CD4-positive, alpha-beta T cell treated with Interleukin-6 at 100 ng/mL for 8 hours (primary cell): ENCODE measurements around the gene CDC16.
A peak's percentile ranks its signal among the peaks of the same experiment; 100 is the strongest.

ENCODE experiments used
- DNase-seq: peaks from one replicate; pipeline ENCODE4 v3.0.0-alpha.2; 2020; ENCODE audit warnings: mixed read lengths, low spot score

The CDC16 gene

DNA sequence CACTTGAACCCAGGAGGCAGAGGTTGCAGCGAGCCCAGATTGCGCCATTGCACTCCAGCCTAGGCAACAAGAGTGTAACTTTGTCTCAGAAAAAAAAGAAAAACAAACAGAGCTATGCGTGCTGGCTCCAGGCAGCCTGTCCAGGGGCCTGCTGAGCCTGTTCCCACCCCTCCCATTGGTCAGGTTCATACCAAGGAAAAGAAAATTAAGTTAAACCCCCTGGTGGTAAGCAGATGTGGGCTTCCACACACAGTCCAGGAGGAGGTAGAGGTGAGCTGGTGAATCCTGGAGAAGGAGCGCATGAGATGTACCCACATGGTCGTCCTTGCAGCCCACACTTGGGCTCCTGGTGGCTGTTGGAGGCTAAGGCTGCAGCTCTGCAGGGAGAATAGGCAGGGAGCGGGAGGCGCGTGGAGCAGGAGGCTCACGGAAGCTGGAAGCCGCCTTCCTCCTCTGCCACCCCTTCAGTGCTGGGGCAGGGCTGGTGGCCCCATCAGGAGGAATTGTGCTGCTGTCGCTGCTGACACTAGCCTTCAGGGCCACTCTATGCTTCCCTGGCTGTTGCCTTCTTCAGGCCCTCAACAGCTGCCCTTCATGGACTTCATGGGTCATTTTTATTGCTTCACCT lies 69.1 kb downstream of the CDC16 start:
- DNase-seq, result no peak

DNA sequence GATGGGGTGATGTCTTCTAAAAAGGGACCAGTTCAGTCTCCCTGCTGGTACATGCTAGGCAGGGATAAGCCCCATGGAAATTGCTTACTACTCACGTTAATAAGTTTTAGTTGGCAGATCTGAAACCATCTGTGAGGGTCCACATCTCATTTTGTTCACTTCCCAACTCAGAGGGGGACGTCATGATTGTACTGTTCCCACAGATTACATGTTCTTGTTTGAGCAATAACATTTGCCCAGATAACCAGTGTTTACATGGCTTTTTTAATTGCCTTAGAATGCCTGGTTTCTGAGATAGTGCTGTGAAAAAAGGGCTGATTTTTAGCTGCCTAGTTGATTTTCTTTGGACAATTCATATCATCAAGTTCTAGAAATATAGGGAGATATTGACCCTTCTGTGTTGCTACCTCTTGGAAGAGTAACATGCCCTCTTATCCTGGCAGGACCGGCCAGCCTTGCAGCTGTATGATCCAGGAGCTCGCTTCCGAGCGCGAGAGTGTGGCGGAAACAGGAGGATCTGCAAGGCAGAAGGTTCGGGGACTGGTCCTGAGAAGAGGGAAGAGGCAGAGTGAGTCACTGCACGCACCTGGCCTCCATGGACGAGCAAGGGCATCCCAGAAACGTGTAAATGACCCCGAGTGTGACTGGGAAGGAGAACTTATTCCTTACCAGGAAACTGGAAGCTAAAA lies 69.8 kb downstream of the CDC16 start:
- no peak for DNase-seq

DNA sequence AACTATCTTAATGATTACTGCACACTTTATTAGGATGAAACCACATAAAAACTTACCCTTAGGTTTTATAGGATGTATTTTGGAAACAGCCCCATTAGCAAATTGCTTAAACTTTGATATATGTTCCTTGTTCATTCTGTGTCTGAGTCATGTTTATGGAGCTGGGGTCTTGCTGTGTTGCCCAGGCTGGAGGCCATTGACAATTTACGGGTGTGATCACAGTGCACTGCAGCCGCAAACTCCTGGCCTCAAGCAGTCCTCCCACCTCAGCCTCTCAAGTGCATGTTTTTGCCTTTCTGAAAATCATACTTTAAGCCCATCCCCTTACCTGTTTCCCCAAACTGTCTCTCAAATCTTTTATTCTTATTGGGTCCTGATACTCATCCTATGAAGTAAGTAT lies 74.4 kb downstream of the CDC16 start:
- no peak for DNase-seq

DNA sequence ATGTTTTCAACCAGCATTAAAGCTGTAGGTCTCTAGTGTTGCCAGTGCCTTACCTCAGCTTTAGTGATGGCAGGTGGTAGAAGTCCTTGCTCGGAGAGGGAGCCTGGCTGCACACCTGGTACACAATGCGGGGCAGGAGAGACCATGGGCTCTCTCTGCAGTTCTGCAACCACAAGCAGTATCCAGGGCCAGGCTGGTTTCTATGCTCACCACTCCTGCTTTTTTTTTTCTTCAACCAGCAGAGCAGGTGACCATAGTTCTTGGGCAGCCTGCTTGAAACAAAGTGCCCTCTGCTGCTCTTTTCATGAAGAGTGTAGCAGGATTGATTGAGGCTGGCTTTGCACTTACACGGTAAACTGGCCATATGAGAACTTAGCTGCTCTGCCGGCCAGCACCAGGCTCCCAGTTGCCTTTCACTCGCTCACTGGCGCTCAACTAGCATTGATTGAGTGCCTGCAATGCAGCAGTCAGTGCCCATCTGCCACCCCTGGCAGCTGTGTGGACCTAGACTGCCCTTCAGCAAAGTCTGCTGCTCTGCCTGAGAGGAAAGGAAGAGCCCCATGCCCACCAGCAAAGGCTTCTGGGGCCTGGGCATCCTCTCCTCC lies 75.2 kb downstream of the CDC16 start:
- DNase-seq, result no peak

DNA sequence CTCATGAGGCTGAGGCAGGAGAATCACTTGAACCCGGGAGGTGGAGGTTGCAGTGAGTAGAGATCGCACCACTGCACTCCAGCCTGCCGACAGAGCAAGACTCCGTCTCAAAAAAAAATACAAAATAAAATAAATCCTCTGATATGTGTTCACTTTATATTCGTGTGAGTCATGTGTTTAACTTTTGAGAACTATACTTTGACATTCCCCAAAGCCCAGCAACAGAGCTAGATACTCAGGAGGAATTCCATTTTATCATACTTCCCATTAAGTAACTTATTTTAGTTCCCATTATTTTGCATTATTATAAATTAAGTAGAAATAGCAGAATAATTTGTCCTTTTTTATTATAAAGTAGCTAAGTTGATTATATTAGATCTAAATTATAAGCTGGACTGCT lies 76.3 kb downstream of the CDC16 start:
- DNase-seq, result no peak

DNA sequence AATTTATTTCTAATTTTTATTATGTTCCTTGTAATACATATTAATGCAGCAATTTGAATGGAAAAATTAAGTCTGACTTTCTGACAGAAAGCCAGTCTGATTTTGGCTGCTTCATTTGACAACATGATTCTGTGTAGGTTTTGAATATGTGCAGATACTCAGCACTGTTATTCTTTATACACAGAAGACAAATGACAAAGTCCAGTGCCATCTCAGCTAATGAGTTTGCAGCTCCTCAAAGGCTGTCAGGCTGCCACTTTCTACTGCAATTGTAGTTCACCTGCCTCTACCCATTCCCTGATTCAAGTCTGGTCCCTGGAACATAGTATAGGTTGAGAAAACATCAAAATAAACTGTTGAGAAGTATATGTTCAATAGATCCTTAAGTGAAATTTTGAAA lies 76.7 kb downstream of the CDC16 start:
- no peak for DNase-seq

DNA sequence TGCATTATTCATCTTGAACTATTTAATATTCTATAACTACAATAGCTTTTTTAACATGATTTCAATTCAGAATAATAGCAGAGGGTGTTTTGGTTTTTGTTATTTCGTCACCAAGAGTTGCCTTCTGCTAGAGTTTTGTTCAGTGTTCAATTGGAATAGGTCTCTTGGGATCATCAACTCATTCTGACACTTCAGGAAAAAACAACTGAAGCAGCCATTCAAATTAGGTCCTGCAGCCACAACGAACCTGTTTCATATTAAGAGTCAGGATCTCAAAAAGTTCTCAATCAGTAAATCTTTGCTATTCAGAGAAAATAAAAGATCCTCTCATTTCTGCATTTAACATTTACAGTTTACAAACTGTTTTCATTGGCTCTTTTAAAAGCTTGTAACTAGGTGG lies 77.2 kb downstream of the CDC16 start:
- DNase-seq, result no peak

DNA sequence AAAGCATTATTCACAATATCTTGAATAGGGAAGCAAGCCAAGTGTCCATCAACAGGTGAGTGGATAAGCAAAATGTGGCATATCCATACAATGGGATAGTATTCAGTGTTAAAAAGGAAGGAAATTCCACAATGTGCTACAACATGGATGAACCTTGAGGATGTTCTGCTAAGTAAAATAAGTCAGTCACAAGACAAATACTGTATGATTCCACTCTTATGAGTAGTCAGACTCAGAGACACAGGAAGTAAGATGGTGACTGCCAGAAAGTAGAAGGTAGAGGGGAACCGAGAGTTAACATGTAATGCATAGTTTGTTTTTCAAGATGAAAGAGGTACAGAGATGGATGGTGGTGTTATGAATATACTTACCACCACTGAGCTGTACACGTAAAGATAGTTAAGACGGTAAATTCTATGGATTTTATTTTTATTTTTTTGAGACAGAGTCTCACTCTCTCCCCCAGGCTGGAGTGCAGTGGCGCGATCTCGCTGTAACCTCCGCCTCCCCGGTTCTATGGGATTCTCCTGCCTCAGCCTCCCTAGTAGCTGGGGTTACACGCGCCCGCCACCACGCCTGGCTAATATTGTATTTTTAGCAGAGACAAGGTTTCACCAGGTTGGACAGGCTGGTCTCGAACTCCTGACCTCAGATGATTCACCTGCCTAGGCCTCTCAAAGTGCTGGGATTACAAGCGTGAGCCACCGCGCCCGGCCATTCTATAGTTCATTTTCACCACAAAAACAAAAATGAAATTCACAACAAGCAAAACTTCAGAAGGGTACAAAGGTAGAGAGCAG lies 78.6 kb downstream of the CDC16 start:
- DNase-seq, result no peak

DNA sequence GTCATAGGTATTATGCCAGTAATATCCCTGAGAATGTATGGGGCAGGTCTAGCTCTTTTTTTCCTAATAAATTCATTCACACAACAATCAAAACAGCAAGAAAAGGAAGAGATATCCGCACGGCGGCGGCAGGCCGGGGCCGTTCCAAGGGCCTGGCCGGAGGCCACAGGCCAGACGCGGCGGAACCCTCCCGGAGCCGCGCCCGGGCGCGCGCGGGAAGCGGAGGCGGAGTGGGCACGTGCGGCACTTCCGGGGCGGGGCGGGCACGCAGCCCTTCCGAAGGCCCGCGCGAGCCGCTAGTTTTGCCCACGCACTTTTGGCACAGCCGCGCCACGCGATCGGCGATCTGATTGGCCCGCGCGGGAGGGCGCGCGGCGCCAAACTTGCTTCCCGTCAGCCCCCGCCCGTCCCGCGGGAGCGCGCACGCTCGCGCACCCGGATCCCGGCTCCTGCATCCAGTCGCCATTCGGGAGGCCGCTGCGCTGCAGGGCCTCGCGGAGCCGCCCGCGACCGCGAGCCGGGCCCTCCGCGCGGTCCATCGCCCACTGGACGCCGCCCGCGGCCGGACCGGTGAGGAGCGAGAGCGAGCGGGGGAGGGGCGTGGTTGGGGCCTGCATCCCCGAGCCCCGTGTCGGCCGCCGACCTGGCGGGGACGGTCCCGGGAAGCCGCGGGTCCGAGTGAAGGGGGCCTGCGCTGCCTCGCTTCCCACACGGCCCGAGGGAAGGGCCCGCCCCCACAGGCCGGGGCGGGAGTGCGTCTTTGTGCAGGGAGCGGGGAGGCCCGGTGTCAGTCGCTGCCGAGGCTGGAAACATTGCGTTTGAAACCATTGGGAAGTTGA lies 79.6 kb downstream of the CDC16 start, which contains the start of gene CHAMP1:
TSS of gene CHAMP1 (plus strand) at position 430 of the 839 bp plus-strand sequence. CDS start 9,340 bp downstream, outside the sequence.
- peak; percentile 90 for DNase-seq

DNA sequence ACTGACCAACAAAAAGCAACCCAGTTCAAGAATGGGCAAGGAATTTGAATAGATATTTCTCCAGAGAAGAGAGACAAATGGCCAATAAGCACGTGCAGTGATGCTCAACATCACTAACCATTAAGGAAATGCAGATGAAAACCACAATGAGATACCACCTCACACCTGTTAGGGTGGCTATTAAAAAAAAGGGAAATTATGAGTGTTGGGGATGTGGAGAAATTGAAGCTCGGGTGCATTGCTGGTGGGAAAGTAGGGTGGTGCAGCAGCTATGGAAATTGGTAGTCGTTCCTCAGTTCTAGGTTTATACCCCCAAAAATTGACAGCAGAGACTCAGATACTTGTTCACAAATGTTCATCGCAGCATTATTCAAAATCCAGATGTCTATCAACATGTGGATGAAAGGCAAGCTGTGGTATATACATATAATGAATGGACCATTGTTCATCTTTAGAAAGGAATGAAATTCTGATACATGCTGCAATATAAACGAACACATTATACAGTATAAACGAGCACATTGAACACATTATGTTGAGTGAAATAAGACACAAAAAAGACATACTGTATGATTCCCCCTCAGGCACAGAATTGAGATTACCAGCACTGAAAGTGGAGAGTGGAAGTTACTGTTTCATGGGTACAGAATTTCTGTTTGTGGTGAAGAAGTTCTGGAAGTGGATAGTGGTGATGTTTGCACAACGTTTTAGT lies 80.5 kb downstream of the CDC16 start:
- peak; percentile 5 for DNase-seq

DNA sequence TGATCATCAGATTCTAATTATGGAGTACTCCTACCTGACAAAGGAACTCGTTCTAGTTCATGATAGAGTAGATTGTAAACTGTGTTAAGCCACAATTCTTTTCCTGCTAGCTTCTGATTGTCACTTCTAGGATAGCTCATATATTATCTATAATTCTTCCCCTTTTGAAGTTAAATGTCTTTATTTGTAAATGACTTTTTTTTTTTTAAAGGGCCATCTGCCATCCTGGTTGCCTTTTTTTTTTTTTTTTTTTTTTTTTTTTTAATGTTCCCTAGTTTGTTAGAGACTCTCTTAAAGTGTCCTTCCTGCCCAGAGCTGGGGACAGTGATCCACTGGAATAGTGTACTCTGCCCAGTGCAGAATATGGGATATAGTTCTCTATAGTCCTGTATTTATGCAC lies 83.9 kb downstream of the CDC16 start:
- DNase-seq, result no peak

DNA sequence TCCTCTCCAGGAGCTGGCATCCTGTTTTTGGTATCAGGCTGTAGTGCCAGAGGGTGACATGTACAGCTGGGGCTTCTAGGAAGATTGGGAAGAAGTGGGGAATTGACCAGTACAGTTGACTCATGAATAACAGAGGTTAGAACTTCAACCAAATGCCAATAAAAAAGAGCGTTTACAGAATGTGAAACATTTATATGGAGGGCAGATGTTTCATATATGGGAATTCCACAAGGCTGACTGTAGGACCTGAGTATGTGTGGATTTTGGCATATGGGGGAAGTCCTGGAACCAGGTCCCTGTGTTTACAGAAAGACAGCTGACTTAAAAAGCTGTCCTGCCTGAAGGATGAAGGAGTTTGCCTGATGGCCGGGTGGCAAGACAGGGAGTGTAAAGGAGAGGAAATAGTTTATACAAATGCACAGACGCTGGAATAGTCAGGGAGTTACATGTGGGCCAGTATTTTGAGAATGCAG lies 84.8 kb downstream of the CDC16 start:
- DNase-seq, result no peak

DNA sequence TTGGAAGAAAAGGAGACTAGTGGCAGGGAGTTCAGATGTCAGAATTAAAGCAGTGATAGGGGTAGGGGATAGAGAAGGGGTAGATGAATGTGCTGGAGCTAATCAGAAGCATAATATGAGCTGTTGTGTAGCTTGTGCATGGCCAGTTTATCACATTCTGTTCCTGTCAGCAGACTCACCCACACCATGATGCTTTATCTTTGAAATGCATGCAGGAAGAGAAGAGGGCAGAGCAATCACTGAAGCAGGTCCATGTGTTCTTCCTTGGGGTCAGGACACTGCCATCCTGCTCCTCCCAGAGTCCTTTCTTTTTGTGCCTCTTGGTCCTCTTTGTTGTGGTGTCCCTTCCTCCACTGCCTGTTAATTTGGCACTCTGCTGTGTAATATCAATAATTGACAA lies 85.4 kb downstream of the CDC16 start:
- DNase-seq, result no peak

DNA sequence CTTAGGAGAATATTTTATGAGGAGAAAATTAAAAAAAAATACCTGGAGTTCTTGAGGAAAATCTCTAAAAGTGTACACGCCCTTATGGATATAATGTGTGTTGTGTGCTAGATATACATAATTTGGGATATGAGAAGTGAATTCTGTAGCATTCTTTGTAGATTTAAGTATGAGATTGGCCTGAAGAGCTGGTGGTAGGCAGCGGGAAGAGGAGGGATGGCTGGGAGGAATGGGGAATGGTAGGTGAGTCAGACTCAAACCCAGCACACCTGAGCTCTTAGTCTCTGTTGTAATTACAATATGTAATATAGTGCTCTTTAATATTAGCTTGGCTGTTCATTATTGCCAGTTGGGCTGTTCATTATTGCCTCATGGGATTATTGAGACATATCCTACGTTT lies 86.6 kb downstream of the CDC16 start:
- DNase-seq, result no peak
